ENCODE results near the gene MED14.

Gene MED14

GRCh38 chrX:40729598-40730584, 5.5 kb downstream of the MED14 start:
- Histone ChIP-seq H3K27ac (ENCODE audit: low read length) (no peak overlapping the region), H3K36me3 (ENCODE audit: control insufficient read depth, insufficient read depth, low read length) (no peaks in the 10 kb centered on the region), H3K27me3 (ENCODE audit: control insufficient read depth, insufficient read depth, low read length) (no peaks in the 10 kb centered on the region), H3K4me1 (ENCODE audit: control insufficient read depth, insufficient read depth, low read length) (no peaks in the 10 kb centered on the region), H3K4me3 (ENCODE audit: low read length) (no peak overlapping the region), H3K9me3 (ENCODE audit: control insufficient read depth, insufficient read depth, low read length) (no peaks in the 10 kb centered on the region)
- no peak for DNase-seq (ENCODE audit: low read depth, low spot score)
- no CpG with 5 or more reads among the region's 4 CpGs for WGBS (ENCODE audit: insufficient coverage, insufficient read length)

GRCh38 chrX:40727581-40728252, 7.6 kb downstream of the MED14 start:
- H3K9me3 ChIP-seq (ENCODE audit: control insufficient read depth, insufficient read depth, low read length) = no peaks in the 10 kb centered on the region
- no peaks in the 10 kb centered on the region for H3K4me1 ChIP-seq (ENCODE audit: control insufficient read depth, insufficient read depth, low read length)
- H3K27me3 ChIP-seq (ENCODE audit: control insufficient read depth, insufficient read depth, low read length) = no peaks in the 10 kb centered on the region
- H3K36me3 ChIP-seq (ENCODE audit: control insufficient read depth, insufficient read depth, low read length) = no peaks in the 10 kb centered on the region
- no CpG with 5 or more reads among the region's 6 CpGs for WGBS (ENCODE audit: insufficient coverage, insufficient read length)
- no peak overlapping the region for H3K27ac ChIP-seq (ENCODE audit: low read length)
- DNase-seq (ENCODE audit: low read depth, low spot score) = no peak
- H3K4me3 ChIP-seq (ENCODE audit: low read length) = no peak overlapping the region

- no peaks in the 10 kb centered on the region for H3K36me3 ChIP-seq (ENCODE audit: control insufficient read depth, insufficient read depth, low read length)
- no peak for DNase-seq (ENCODE audit: low read depth, low spot score)
- no peaks in the 10 kb centered on the region for H3K27me3 ChIP-seq (ENCODE audit: control insufficient read depth, insufficient read depth, low read length)
- H3K4me1 ChIP-seq (ENCODE audit: control insufficient read depth, insufficient read depth, low read length) = no peaks in the 10 kb centered on the region
- H3K4me3 ChIP-seq (ENCODE audit: low read length) = no peak overlapping the region
- H3K27ac ChIP-seq (ENCODE audit: low read length) = no peak overlapping the region
- no peaks in the 10 kb centered on the region for H3K9me3 ChIP-seq (ENCODE audit: control insufficient read depth, insufficient read depth, low read length)
These were observed 8.2 kb downstream of the MED14 start for GRCh38 chrX:40727093-40727492.

GRCh38 chrX:40722930-40723329, 12.4 kb downstream of the MED14 start:
- H3K27me3 ChIP-seq (ENCODE audit: control insufficient read depth, insufficient read depth, low read length) = no peaks in the 10 kb centered on the region
- no peak overlapping the region for H3K27ac ChIP-seq (ENCODE audit: low read length)
- H3K36me3 ChIP-seq (ENCODE audit: control insufficient read depth, insufficient read depth, low read length) = no peaks in the 10 kb centered on the region; the same call in 1 of the 2 replicates
- DNase-seq (ENCODE audit: low read depth, low spot score) = no peak
- no peak overlapping the region for H3K4me3 ChIP-seq (ENCODE audit: low read length)
- WGBS (ENCODE audit: insufficient coverage, insufficient read length) = no CpG with 5 or more reads among the region's 1 CpG
- H3K9me3 ChIP-seq (ENCODE audit: control insufficient read depth, insufficient read depth, low read length) = no peaks in the 10 kb centered on the region
- no peaks in the 10 kb centered on the region; the same call in 1 of the 2 replicates for H3K4me1 ChIP-seq (ENCODE audit: control insufficient read depth, insufficient read depth, low read length)

DNA sequence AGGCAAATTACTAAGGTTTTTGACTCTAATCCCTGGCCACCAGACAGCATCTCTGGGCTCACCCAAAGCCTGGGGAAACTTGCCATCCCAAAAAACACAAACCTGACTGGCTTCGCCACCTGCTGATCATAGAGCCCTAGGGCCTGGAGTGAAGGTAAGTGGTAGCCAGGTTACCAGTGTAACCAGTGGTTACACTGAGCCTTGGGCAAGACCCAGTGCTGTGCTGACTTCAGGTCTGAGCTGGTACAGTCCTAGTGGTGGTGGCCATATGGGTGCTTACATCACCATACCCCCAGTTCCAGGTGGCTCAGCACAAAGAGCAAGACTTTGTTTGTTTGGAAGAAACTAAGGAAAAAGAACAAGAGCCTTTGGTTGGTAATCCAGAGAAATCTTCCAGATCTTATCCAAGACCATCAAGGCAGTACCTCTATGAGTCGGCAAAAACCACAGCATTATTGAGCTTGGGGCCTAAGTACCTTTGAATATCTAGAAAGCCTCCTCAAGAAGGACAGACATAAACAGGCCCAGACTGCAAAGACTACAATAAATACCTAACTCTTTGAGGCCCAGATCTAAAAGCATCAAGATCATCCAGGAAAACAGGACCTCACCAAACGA, 13.7 kb downstream of the MED14 start:
- no peaks in the 10 kb centered on the region for H3K27me3 ChIP-seq (ENCODE audit: control insufficient read depth, insufficient read depth, low read length)
- no peaks in the 10 kb centered on the region for H3K9me3 ChIP-seq (ENCODE audit: control insufficient read depth, insufficient read depth, low read length)
- no peaks in the 10 kb centered on the region; the same call in 1 of the 2 replicates for H3K36me3 ChIP-seq (ENCODE audit: control insufficient read depth, insufficient read depth, low read length)
- no peak overlapping the region for H3K27ac ChIP-seq (ENCODE audit: low read length)
- DNase-seq (ENCODE audit: low read depth, low spot score) = no peak
- no peak overlapping the region for H3K4me3 ChIP-seq (ENCODE audit: low read length)
- no CpG with 5 or more reads among the region's 3 CpGs for WGBS (ENCODE audit: insufficient coverage, insufficient read length)
- no peaks in the 10 kb centered on the region; the same call in 1 of the 2 replicates for H3K4me1 ChIP-seq (ENCODE audit: control insufficient read depth, insufficient read depth, low read length)

GRCh38 chrX:40720792-40721191, 14.6 kb downstream of the MED14 start:
- no CpG with 5 or more reads among the region's 8 CpGs for WGBS (ENCODE audit: insufficient coverage, insufficient read length)
- Histone ChIP-seq H3K27ac (ENCODE audit: low read length) (no peak overlapping the region), H3K27me3 (ENCODE audit: control insufficient read depth, insufficient read depth, low read length) (no peaks in the 10 kb centered on the region), H3K9me3 (ENCODE audit: control insufficient read depth, insufficient read depth, low read length) (no peaks in the 10 kb centered on the region), H3K36me3 (ENCODE audit: control insufficient read depth, insufficient read depth, low read length) (no peaks in the 10 kb centered on the region; the same call in 1 of the 2 replicates), H3K4me1 (ENCODE audit: control insufficient read depth, insufficient read depth, low read length) (no peaks in the 10 kb centered on the region; the same call in 1 of the 2 replicates), H3K4me3 (ENCODE audit: low read length) (no peak overlapping the region)
- DNase-seq (ENCODE audit: low read depth, low spot score) = no peak

GRCh38 chrX:40720339-40720738, 15.0 kb downstream of the MED14 start:
- H3K27ac ChIP-seq (ENCODE audit: low read length) = no peak overlapping the region
- H3K4me3 ChIP-seq (ENCODE audit: low read length) = no peak overlapping the region
- no peaks in the 10 kb centered on the region for H3K27me3 ChIP-seq (ENCODE audit: control insufficient read depth, insufficient read depth, low read length)
- WGBS (ENCODE audit: insufficient coverage, insufficient read length) = no CpG with 5 or more reads among the region's 4 CpGs
- no peaks in the 10 kb centered on the region; the same call in 1 of the 2 replicates for H3K4me1 ChIP-seq (ENCODE audit: control insufficient read depth, insufficient read depth, low read length)
- no peaks in the 10 kb centered on the region; the same call in 1 of the 2 replicates for H3K36me3 ChIP-seq (ENCODE audit: control insufficient read depth, insufficient read depth, low read length)
- no peak for DNase-seq (ENCODE audit: low read depth, low spot score)
- H3K9me3 ChIP-seq (ENCODE audit: control insufficient read depth, insufficient read depth, low read length) = no peaks in the 10 kb centered on the region

DNA sequence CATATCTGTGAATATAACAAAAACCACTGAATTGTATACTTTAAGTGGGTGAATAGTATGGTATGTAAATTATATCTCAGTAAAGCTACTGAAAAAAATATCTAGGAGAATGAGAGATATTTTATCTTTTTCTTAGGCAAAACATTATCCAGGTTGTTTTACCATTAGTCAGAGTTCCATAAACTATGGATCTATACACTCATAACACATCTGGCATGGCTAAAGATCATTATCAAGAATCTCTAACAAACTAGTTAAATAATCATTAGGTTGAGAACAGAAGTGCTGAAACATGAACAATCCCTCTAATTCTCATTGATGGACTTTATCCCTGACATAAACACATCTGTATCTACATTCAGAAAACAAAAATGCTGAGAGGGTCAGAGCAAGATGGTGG, 15.6 kb downstream of the MED14 start:
- Histone ChIP-seq H3K27ac (ENCODE audit: low read length) (no peak overlapping the region), H3K27me3 (ENCODE audit: control insufficient read depth, insufficient read depth, low read length) (no peaks in the 10 kb centered on the region), H3K4me1 (ENCODE audit: control insufficient read depth, insufficient read depth, low read length) (no peaks in the 10 kb centered on the region; the same call in 1 of the 2 replicates), H3K4me3 (ENCODE audit: low read length) (no peak overlapping the region), H3K36me3 (ENCODE audit: control insufficient read depth, insufficient read depth, low read length) (no peaks in the 10 kb centered on the region; the same call in 1 of the 2 replicates), H3K9me3 (ENCODE audit: control insufficient read depth, insufficient read depth, low read length) (no peaks in the 10 kb centered on the region)
- DNase-seq (ENCODE audit: low read depth, low spot score) = no peak

DNA sequence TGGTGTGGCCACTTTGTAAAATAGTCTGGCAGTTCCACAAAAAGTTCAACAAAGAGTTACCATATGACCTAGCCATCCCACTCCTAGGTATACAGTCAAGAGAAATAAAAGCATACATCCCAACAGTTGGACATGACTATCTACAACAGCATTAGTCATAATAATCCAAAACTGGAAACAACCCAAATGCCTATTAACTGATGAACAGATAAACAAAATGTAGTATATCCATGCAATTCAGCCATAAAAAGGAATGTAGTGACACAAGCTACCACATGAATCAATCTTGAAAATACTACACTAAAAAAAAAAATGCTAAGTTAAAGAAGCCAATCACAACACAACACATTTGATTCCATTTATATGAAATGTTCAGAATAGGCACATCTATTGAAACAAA, 16.1 kb downstream of the MED14 start:
- Histone ChIP-seq H3K27ac (ENCODE audit: low read length) (no peak overlapping the region), H3K36me3 (ENCODE audit: control insufficient read depth, insufficient read depth, low read length) (no peaks in the 10 kb centered on the region; the same call in 1 of the 2 replicates), H3K9me3 (ENCODE audit: control insufficient read depth, insufficient read depth, low read length) (no peaks in the 10 kb centered on the region), H3K27me3 (ENCODE audit: control insufficient read depth, insufficient read depth, low read length) (no peaks in the 10 kb centered on the region), H3K4me3 (ENCODE audit: low read length) (no peak overlapping the region), H3K4me1 (ENCODE audit: control insufficient read depth, insufficient read depth, low read length) (no peaks in the 10 kb centered on the region; the same call in 1 of the 2 replicates)
- no peak for DNase-seq (ENCODE audit: low read depth, low spot score)

DNA sequence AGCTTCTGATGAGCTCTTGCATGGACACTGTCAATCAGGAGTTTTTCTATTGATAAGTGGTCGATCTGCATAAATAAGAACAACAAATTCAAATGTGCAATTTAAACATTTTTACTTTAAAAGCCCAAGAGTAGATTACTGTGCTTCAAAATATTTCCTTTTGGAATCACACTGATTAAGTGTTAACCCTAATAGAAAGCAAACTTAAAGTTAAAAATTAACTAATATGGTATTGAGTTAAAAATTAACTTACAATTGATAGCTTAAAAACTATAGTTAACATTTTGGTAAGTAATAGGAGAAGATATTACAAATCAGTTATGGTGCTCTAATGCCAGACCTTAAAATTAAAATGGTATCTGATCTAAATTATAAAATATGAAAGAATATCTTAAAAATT, 25.9 kb downstream of the MED14 start:
- Histone ChIP-seq H3K4me3 (ENCODE audit: low read length) (no peak overlapping the region), H3K27ac (ENCODE audit: low read length) (no peak overlapping the region), H3K36me3 (ENCODE audit: control insufficient read depth, insufficient read depth, low read length) (peaks cover 9% of the 10 kb centered on the region; the same call in 1 of the 2 replicates), H3K27me3 (ENCODE audit: control insufficient read depth, insufficient read depth, low read length) (no peaks in the 10 kb centered on the region), H3K4me1 (ENCODE audit: control insufficient read depth, insufficient read depth, low read length) (no peaks in the 10 kb centered on the region), H3K9me3 (ENCODE audit: control insufficient read depth, insufficient read depth, low read length) (no peaks in the 10 kb centered on the region)
- DNase-seq (ENCODE audit: low read depth, low spot score) = no peak
- no CpG with 5 or more reads among the region's 1 CpG for WGBS (ENCODE audit: insufficient coverage, insufficient read length)
